GM18498 (cell line): ENCODE measurements around the gene SMIM44.

Experiments
- ATAC-seq: cut with Tn5 transposase; IDR thresholded peaks from one replicate; pipeline ENCODE4 v1.9.1; 2021; ENCODE audit warnings: mild to moderate bottlenecking, moderate library complexity; ENCODE audit not compliant: unreplicated experiment

SMIM44 gene

GRCh38 chr19:3478409-3479176 is 4.6 kb downstream of the SMIM44 start:
- no peak for ATAC-seq

GRCh38 chr19:3477951-3478350 is 5.3 kb downstream of the SMIM44 start:
- ATAC-seq = no peak

- no peak for ATAC-seq
Observed at GRCh38 chr19:3477506-3477905, 5.7 kb downstream of the SMIM44 start.

- ATAC-seq = no peak
Observed at GRCh38 chr19:3476830-3477229, 6.4 kb downstream of the SMIM44 start.

GRCh38 chr19:3475449-3475848 is 7.8 kb downstream of the SMIM44 start:
- no peak for ATAC-seq

GRCh38 chr19:3474614-3475013 is 8.6 kb downstream of the SMIM44 start:
- no peak for ATAC-seq

GRCh38 chr19:3474010-3474409 is 9.2 kb downstream of the SMIM44 start:
- ATAC-seq = no peak

- ATAC-seq = no peak
Observed at GRCh38 chr19:3471954-3472655, 11.1 kb downstream of the SMIM44 start.

- no peak for ATAC-seq
Observed at GRCh38 chr19:3470500-3471128, 12.6 kb downstream of the SMIM44 start.

- no peak for ATAC-seq
Observed at GRCh38 chr19:3469638-3470499, 13.4 kb downstream of the SMIM44 start.

- no peak for ATAC-seq
Observed at GRCh38 chr19:3468211-3468610, 15.0 kb downstream of the SMIM44 start.

- ATAC-seq = no peak
Observed at GRCh38 chr19:3467437-3468198, 15.6 kb downstream of the SMIM44 start.

GRCh38 chr19:3466635-3467034 is 16.6 kb downstream of the SMIM44 start:
- no peak for ATAC-seq

GRCh38 chr19:3465552-3465951 is 17.7 kb downstream of the SMIM44 start:
- no peak for ATAC-seq

GRCh38 chr19:3464587-3465235 is 18.5 kb downstream of the SMIM44 start:
- no peak for ATAC-seq

- no peak for ATAC-seq
Observed at GRCh38 chr19:3463714-3464586, 19.3 kb downstream of the SMIM44 start.

GRCh38 chr19:3462991-3463713 is 20.1 kb downstream of the SMIM44 start:
- no peak for ATAC-seq

GRCh38 chr19:3459965-3460582 is 23.2 kb downstream of the SMIM44 start:
- ATAC-seq = no peak
